ENCODE results near the gene LTF. TPM values are rescaled to one million over a fixed set of nuclear protein-coding genes. Genes with fewer than 3 reads are reported as not detected.

The LTF gene
- total and polyA plus RNA-seq, 2 experiments from 2014 or later = 0.73 to 1.3 TPM

DNA sequence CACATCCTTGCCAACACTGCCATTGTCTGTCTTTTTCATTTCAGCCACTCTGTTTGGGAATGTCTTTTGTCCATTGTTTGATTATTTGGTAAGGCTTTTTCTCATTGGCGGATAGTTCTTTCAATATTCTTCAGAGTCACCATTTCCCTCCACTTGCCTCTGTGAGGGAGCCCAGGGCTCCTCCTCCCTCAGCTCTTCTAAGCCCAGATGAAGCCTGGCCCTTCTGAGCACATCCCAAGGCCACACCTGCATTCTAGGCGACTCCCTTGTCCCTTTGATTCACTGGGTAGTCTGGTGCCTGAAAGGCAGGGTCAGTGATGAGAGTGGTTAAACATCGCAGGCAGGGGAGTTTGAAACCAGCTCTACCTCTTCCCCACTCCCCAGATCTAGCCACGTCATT lies 12.4 kb upstream of the LTF start (continued):
- TF ChIP-seq, protein P1, sequence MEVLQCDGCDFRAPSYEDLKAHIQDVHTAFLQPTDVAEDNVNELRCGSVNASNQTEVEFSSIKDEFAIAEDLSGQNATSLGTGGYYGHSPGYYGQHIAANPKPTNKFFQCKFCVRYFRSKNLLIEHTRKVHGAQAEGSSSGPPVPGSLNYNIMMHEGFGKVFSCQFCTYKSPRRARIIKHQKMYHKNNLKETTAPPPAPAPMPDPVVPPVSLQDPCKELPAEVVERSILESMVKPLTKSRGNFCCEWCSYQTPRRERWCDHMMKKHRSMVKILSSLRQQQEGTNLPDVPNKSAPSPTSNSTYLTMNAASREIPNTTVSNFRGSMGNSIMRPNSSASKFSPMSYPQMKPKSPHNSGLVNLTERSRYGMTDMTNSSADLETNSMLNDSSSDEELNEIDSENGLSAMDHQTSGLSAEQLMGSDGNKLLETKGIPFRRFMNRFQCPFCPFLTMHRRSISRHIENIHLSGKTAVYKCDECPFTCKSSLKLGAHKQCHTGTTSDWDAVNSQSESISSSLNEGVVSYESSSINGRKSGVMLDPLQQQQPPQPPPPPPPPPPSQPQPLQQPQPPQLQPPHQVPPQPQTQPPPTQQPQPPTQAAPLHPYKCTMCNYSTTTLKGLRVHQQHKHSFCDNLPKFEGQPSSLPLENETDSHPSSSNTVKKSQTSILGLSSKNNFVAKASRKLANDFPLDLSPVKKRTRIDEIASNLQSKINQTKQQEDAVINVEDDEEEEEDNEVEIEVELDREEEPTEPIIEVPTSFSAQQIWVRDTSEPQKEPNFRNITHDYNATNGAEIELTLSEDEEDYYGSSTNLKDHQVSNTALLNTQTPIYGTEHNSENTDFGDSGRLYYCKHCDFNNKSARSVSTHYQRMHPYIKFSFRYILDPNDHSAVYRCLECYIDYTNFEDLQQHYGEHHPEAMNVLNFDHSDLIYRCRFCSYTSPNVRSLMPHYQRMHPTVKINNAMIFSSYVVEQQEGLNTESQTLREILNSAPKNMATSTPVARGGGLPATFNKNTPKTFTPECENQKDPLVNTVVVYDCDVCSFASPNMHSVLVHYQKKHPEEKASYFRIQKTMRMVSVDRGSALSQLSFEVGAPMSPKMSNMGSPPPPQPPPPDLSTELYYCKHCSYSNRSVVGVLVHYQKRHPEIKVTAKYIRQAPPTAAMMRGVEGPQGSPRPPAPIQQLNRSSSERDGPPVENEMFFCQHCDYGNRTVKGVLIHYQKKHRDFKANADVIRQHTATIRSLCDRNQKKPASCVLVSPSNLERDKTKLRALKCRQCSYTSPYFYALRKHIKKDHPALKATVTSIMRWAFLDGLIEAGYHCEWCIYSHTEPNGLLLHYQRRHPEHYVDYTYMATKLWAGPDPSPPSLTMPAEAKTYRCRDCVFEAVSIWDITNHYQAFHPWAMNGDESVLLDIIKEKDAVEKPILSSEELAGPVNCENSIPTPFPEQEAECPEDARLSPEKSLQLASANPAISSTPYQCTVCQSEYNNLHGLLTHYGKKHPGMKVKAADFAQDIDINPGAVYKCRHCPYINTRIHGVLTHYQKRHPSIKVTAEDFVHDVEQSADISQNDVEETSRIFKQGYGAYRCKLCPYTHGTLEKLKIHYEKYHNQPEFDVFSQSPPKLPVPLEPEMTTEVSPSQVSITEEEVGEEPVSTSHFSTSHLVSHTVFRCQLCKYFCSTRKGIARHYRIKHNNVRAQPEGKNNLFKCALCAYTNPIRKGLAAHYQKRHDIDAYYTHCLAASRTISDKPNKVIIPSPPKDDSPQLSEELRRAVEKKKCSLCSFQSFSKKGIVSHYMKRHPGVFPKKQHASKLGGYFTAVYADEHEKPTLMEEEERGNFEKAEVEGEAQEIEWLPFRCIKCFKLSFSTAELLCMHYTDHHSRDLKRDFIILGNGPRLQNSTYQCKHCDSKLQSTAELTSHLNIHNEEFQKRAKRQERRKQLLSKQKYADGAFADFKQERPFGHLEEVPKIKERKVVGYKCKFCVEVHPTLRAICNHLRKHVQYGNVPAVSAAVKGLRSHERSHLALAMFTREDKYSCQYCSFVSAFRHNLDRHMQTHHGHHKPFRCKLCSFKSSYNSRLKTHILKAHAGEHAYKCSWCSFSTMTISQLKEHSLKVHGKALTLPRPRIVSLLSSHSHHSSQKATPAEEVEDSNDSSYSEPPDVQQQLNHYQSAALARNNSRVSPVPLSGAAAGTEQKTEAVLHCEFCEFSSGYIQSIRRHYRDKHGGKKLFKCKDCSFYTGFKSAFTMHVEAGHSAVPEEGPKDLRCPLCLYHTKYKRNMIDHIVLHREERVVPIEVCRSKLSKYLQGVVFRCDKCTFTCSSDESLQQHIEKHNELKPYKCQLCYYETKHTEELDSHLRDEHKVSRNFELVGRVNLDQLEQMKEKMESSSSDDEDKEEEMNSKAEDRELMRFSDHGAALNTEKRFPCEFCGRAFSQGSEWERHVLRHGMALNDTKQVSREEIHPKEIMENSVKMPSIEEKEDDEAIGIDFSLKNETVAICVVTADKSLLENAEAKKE (CRISPR knock-in tag; IDR thresholded peaks at IDR 0.05) = no peak
- no peak for TF ChIP-seq ZNF114 (CRISPR knock-in tag; IDR thresholded peaks at IDR 0.05)
- TF ChIP-seq STAT1 (IDR thresholded peaks at IDR 0.05; ENCODE audit: unreplicated experiment) = no peak
- TF ChIP-seq, protein P2, sequence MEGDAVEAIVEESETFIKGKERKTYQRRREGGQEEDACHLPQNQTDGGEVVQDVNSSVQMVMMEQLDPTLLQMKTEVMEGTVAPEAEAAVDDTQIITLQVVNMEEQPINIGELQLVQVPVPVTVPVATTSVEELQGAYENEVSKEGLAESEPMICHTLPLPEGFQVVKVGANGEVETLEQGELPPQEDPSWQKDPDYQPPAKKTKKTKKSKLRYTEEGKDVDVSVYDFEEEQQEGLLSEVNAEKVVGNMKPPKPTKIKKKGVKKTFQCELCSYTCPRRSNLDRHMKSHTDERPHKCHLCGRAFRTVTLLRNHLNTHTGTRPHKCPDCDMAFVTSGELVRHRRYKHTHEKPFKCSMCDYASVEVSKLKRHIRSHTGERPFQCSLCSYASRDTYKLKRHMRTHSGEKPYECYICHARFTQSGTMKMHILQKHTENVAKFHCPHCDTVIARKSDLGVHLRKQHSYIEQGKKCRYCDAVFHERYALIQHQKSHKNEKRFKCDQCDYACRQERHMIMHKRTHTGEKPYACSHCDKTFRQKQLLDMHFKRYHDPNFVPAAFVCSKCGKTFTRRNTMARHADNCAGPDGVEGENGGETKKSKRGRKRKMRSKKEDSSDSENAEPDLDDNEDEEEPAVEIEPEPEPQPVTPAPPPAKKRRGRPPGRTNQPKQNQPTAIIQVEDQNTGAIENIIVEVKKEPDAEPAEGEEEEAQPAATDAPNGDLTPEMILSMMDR (conservative IDR thresholded peaks at IDR 0.05; ENCODE audit: low read depth in 2 of 2) = no peak
- no peak for TF ChIP-seq CREB1 (CRISPR knock-in tag; IDR thresholded peaks at IDR 0.05; ENCODE audit: low read depth)

DNA sequence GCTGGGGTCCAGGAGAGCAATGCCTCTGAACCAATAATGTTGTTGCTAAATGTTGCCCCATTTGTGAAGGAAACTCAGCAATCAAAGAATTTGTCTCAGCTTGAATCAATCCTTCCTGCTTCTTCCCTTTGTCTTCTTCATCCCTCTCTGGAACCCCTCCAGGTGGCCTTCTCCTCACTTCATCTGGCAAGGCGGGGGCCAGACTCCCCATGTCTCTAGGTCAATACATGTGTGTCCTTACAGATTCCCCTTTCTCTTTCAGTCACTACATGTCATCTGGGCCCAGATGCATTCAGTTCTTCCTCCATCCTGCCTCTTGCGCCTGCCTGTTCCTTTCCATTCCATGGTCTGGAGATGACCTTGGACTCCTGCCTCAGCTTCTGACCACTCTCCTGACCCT lies 8.0 kb upstream of the LTF start:
- Mint-ChIP-seq H3K27me3 (ENCODE audit: insufficient read depth, low read depth, poor library complexity) (peaks cover 10% of the 10 kb centered on the region), H3K4me3 (no peak overlapping the region), H3K9me3 (peaks cover 12% of the 10 kb centered on the region; the same call in 2 of the 3 replicates), H3K36me3 (ENCODE audit: low read depth) (no peaks in the 10 kb centered on the region; the same call in 2 of the 3 replicates), H3K27ac (no peak overlapping the region), H3K4me1 (no peaks in the 10 kb centered on the region)
- H4K20me1 ChIP-seq (replicated peaks; ENCODE audit: insufficient read depth) = no peaks in the 10 kb centered on the region
- DNase-seq (ENCODE audit: low spot score) (no peak), ATAC-seq (no peak)
- H3K27ac ChIP-seq (ENCODE audit: low read depth) = no peak overlapping the region
- no peaks in the 10 kb centered on the region for H3K27me3 ChIP-seq (ENCODE audit: insufficient read depth)
- no peak overlapping the region for H3K4me2 ChIP-seq
- peaks cover 2% of the 10 kb centered on the region; the same call in 1 of the 2 replicates for H3K36me3 ChIP-seq (ENCODE audit: insufficient read depth)
- no peaks in the 10 kb centered on the region for H3K79me2 ChIP-seq (replicated peaks; ENCODE audit: insufficient read depth)
- no peaks in the 10 kb centered on the region for H3K4me1 ChIP-seq (ENCODE audit: insufficient read depth)
- TF ChIP-seq CREB1 (CRISPR knock-in tag; IDR thresholded peaks at IDR 0.05; ENCODE audit: low read depth) = no peak
- no peaks in the 10 kb centered on the region for H3F3A ChIP-seq (replicated peaks; ENCODE audit: low read depth)
- H2AFZ ChIP-seq = no peak overlapping the region
- H3K9me2 ChIP-seq (ENCODE audit: insufficient read depth) = peaks cover 4% of the 10 kb centered on the region; the same call in 1 of the 2 replicates
- no peak overlapping the region for H3K4me3 ChIP-seq
